Stimulated activated effector memory CD8-positive, alpha-beta T cell treated with anti-CD3 and anti-CD28 coated beads, Interleukin-12 subunit alpha, Interleukin-12 subunit beta, amount 100 ng/mL, for 72 hours (primary cell): ENCODE results near the gene BATF2.
A peak's percentile ranks its signal among the peaks of the same experiment; 100 is the strongest.
"Not testable (repeated sequence)": the region's sequence is repeated elsewhere in the genome, so short reads cannot be mapped to it uniquely, and the experiment has no call there.

Experiments used
- ATAC-seq: fragments of 150-1000 bp; cut with Tn5 transposase; 2 replicates; pipeline ENCODE4 v1.10.0; 2021
- DNase-seq, 2 donors: peaks; one replicate each; pipeline ENCODE4 v3.0.0; 2021 to 2022; ENCODE audit warnings: low spot score in 2 of 2
- H3K27ac Mint-ChIP-seq: one replicate; pipeline ENCODE4 v1.8.0; 2022; ENCODE audit warnings: mild to moderate bottlenecking, mixed read lengths
- H3K36me3 Mint-ChIP-seq: one replicate; pipeline ENCODE4 v1.8.0; 2022; ENCODE audit warnings: mild to moderate bottlenecking, mixed read lengths
- H3K4me1 Mint-ChIP-seq: one replicate; pipeline ENCODE4 v1.8.0; 2022; ENCODE audit warnings: mixed read lengths
- H3K4me3 Mint-ChIP-seq: one replicate; pipeline ENCODE4 v1.8.0; 2022; ENCODE audit warnings: mild to moderate bottlenecking, mixed read lengths
- H3K9me3 Mint-ChIP-seq: one replicate; pipeline ENCODE4 v1.8.0; 2022; ENCODE audit warnings: mixed read lengths

Gene BATF2

DNA sequence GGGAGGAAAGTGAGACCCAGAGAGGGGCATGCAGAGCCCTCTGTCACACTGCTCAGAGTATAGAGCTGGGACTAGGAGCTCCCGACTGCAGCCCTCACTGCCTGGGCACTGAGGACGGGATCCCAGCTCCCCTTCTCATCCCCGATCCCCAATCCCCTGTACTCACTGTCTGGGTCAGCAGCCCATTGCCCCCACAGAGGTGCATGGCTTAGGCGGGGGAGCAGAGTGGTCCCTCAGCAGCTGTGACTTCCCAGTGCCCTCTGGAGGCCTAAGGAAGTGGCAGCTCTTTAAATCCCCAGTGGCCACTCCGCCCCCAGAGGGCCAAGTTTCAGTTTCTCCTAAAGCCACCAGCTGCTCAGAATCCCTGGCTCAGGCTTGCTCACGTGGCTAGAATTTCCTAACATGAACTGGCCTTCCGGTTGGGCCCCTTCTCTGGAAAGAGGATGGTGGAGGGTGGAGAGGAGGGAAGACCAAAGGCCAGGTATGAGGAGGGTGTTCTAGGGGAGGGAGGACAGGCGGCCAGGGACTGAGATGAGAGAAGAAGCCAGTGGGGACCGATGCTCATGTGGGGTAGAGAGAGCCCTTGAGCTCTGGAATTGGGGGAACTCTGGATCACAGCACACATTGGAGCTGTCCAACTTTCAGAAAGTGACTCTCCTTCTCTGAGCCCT is at the start of gene BATF2:
BATF2 (minus strand) TSS at position 262 of the 671 bp plus-strand sequence; CDS start at position 205, 57 bp downstream.
- ATAC-seq (peak; percentile 44), DNase-seq (no peak)
- H3K9me3 Mint-ChIP-seq = no peaks in the 10 kb centered on the region
- peak within 1 kb of the TSS; percentile 58 for H3K27ac Mint-ChIP-seq
- no peaks in the 10 kb centered on the region for H3K36me3 Mint-ChIP-seq
- peak within 1 kb of the TSS; percentile 15 for H3K4me3 Mint-ChIP-seq
- peaks cover 23% of the 10 kb centered on the region for H3K4me1 Mint-ChIP-seq

- ATAC-seq = no peak
- Mint-ChIP-seq H3K27ac (no peak overlapping the region), H3K4me1 (peaks cover 25% of the 10 kb centered on the region), H3K9me3 (no peaks in the 10 kb centered on the region), H3K4me3 (no peak overlapping the region), H3K36me3 (peaks cover 14% of the 10 kb centered on the region)
- no peak for DNase-seq
Measured at GRCh38 chr11:65045728-65046127, 49.0 kb upstream of the BATF2 start.

GRCh38 chr11:65045061-65045460 is 48.3 kb upstream of the BATF2 start:
- DNase-seq = no peak
- H3K4me3 Mint-ChIP-seq = no peak overlapping the region
- ATAC-seq = no peak
- H3K27ac Mint-ChIP-seq = no peak overlapping the region
- no peaks in the 10 kb centered on the region for H3K9me3 Mint-ChIP-seq
- H3K4me1 Mint-ChIP-seq = peaks cover 25% of the 10 kb centered on the region
- H3K36me3 Mint-ChIP-seq = peaks cover 14% of the 10 kb centered on the region

GRCh38 chr11:65043881-65044501 is 47.2 kb upstream of the BATF2 start:
- H3K4me1 Mint-ChIP-seq = peaks cover 25% of the 10 kb centered on the region

DNA sequence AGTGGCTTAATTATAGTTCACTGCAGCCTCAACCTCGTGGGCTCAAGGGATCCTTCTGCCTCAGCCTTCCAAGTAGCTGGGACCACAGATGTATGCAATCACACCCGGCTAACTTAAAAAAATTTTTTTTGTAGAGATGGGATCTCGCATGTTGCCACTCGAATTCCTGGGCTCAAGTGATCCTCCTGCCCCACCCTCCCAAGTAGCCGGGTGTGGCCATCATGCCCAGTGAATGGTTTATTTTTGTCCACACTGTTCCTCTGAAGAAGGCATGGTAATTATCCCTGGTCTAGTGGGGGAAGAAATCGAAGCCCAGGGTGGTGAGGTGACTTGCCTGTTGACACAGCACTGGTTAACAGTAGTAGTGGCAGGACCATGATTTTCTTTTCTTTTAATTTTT is 46.1 kb upstream of the BATF2 start:
- no peak for DNase-seq
- ATAC-seq = no peak
- H3K4me3 Mint-ChIP-seq = peak overlapping the region; percentile 83
- no peak overlapping the region for H3K27ac Mint-ChIP-seq
- H3K4me1 Mint-ChIP-seq = peaks cover 25% of the 10 kb centered on the region
- no peaks in the 10 kb centered on the region for H3K9me3 Mint-ChIP-seq
- H3K36me3 Mint-ChIP-seq = peaks cover 14% of the 10 kb centered on the region

More at GRCh38 chr11:65043881-65044501, 47.2 kb upstream of the BATF2 start:
- Mint-ChIP-seq H3K36me3 (peaks cover 14% of the 10 kb centered on the region), H3K27ac (no peak overlapping the region), H3K9me3 (no peaks in the 10 kb centered on the region), H3K4me3 (no peak overlapping the region)
- no peak for ATAC-seq
- no peak for DNase-seq

DNA sequence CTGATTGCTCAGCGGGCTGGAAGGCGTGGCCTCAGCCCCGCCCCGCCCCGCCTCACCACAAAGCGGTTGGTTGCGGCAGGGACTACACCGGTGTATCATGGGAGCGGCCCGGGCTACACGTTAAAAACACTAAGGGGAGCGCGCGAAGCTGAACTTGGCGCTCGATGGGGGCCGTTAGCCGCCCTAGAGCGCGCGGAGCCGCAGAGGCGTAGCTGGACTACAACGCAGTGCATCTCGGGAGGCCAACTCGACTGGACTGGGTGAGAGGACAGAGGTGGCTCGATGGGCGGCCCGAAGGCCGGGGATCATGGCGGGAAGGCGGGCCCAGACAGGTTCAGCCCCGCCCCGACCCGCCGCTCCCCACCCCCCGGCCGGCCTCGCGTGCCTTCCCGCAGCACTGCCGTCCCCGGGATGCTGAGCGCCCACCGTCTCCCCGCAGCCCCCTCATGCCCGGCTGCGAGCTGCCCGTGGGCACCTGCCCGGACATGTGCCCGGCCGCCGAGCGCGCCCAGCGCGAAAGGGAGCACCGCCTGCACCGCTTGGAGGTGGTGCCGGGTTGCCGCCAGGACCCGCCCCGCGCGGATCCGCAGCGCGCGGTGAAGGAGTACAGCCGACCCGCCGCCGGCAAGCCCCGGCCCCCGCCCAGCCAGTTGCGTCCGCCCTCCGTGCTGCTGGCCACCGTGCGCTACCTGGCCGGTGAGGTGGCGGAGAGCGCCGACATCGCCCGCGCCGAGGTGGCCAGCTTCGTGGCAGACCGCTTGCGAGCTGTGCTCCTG is 44.3 kb upstream of the BATF2 start, which contains the start of gene SAC3D1:
SAC3D1 (plus strand) TSS at position 364 of the 776 bp plus-strand sequence; CDS start at position 447, 83 bp downstream.
- ATAC-seq = peak; percentile 96
- DNase-seq = peak; percentile 83 to 94
- peaks cover 17% of the 10 kb centered on the region for H3K4me1 Mint-ChIP-seq
- H3K36me3 Mint-ChIP-seq = peaks cover 27% of the 10 kb centered on the region
- peak within 1 kb of the TSS; percentile 83 for H3K4me3 Mint-ChIP-seq
- H3K9me3 Mint-ChIP-seq = no peaks in the 10 kb centered on the region
- peak within 1 kb of the TSS; percentile 93 for H3K27ac Mint-ChIP-seq

- peaks cover 17% of the 10 kb centered on the region for H3K4me1 Mint-ChIP-seq
Measured at GRCh38 chr11:65040520-65040846, 43.7 kb upstream of the BATF2 start.

DNA sequence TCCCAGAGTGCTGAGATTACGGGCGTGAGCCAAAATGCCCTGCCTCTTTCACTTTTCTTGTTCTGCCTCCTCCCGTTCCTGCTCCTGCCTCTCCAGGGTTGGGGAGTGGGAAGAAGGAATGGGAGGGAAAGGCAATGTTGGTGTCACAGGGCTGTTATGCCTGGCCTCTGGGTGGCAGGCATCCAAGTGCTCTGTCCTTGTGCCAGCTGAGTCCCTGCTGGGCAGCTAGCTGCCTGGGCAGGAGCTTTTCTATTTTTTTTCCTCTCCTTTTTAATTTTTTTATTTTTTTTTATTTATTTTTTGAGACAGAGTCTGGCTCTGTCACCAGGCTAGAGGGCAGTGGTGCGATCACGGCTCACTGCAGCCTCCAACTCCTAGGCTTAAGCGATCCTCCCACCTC is 40.2 kb upstream of the BATF2 start:
- DNase-seq (no peak), ATAC-seq (no peak)
- peaks cover 31% of the 10 kb centered on the region for H3K36me3 Mint-ChIP-seq
- no peaks in the 10 kb centered on the region for H3K4me1 Mint-ChIP-seq
- H3K9me3 Mint-ChIP-seq = no peaks in the 10 kb centered on the region
- no peak overlapping the region for H3K27ac Mint-ChIP-seq
- H3K4me3 Mint-ChIP-seq = no peak overlapping the region

More at GRCh38 chr11:65040520-65040846, 43.7 kb upstream of the BATF2 start:
- ATAC-seq (no peak), DNase-seq (no peak)
- Mint-ChIP-seq H3K9me3 (no peaks in the 10 kb centered on the region), H3K27ac (peak overlapping the region; percentile 93), H3K4me3 (peak overlapping the region; percentile 83), H3K36me3 (peaks cover 33% of the 10 kb centered on the region)

GRCh38 chr11:65035579-65035978 is 38.8 kb upstream of the BATF2 start:
- H3K4me3 Mint-ChIP-seq = no peak overlapping the region
- ATAC-seq = no peak
- peaks cover 31% of the 10 kb centered on the region for H3K36me3 Mint-ChIP-seq
- no peaks in the 10 kb centered on the region for H3K9me3 Mint-ChIP-seq
- DNase-seq = no peak
- no peak overlapping the region for H3K27ac Mint-ChIP-seq
- H3K4me1 Mint-ChIP-seq = no peaks in the 10 kb centered on the region

DNA sequence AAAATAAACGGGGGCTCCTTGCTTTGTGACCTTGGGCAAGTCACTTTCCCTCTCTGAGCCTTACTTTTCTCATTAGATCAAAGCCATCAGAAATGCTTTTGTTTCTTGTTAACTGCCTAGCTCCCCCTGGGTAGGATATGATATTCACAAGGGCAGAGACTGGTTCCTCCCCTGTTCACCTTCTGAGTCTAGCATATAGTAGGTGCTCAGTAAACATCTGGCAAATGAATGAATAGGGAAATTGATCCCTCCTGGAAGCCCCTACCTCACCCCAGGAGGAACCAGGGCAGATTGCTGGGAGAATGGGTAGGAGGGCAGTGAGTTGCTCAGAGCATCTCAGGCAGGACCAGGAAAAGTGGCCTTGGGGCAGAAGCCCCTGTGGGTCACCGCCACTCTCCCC is 37.7 kb upstream of the BATF2 start:
- Mint-ChIP-seq H3K4me1 (no peaks in the 10 kb centered on the region), H3K27ac (no peak overlapping the region), H3K9me3 (no peaks in the 10 kb centered on the region), H3K36me3 (peaks cover 31% of the 10 kb centered on the region), H3K4me3 (no peak overlapping the region)
- ATAC-seq (no peak), DNase-seq (no peak)

DNA sequence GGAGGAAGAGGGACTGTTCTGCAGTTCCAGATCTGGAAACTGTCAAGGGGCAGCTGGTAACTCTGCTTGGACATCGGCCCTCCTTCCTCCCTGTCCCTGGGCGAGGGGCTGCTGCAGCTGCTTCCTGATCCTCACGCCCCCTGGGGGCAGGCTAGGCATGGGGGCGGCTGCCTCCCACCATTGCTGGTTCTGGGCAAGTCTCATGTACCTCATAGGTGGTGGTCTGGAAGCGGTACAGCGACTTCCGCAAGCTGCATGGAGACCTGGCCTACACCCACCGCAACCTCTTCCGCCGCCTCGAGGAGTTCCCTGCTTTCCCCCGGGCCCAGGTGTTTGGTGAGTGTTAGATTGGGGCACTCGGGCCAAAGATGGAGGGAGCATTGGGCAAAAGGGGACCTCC is 35.4 kb upstream of the BATF2 start:
- no peak overlapping the region for H3K4me3 Mint-ChIP-seq
- no peak for ATAC-seq

GRCh38 chr11:65027213-65028067 is 30.7 kb upstream of the BATF2 start, which contains the start of gene SNX15:
Gene SNX15, plus strand, starts transcription at chr11:65027439. Its CDS starts 99 bp downstream, at chr11:65027538.
- Mint-ChIP-seq H3K27ac (peak within 1 kb of the TSS; percentile 88), H3K4me1 (peaks cover 15% of the 10 kb centered on the region), H3K9me3 (no peaks in the 10 kb centered on the region), H3K36me3 (peaks cover 3% of the 10 kb centered on the region), H3K4me3 (peak within 1 kb of the TSS; percentile 72)
- DNase-seq = peak; percentile 87 to 94
- ATAC-seq = peak; percentile 96

More for the DNA sequence above, 35.4 kb upstream of the BATF2 start:
- no peak for DNase-seq
- Mint-ChIP-seq H3K27ac (no peak overlapping the region), H3K4me1 (peaks cover 9% of the 10 kb centered on the region), H3K36me3 (peaks cover 29% of the 10 kb centered on the region), H3K9me3 (no peaks in the 10 kb centered on the region)

GRCh38 chr11:65026810-65027209 is 30.0 kb upstream of the BATF2 start:
- Mint-ChIP-seq H3K27ac (peak overlapping the region; percentile 88), H3K4me1 (peaks cover 15% of the 10 kb centered on the region), H3K36me3 (no peaks in the 10 kb centered on the region), H3K9me3 (no peaks in the 10 kb centered on the region), H3K4me3 (peak overlapping the region; percentile 72)
- ATAC-seq = no peak
- no peak for DNase-seq

GRCh38 chr11:65023502-65023901 is 26.7 kb upstream of the BATF2 start:
- H3K9me3 Mint-ChIP-seq, H3K4me3 Mint-ChIP-seq, DNase-seq, ATAC-seq: not testable (repeated sequence)
- H3K27ac Mint-ChIP-seq = peak overlapping the region; percentile 52
- peaks cover 15% of the 10 kb centered on the region for H3K4me1 Mint-ChIP-seq
- H3K36me3 Mint-ChIP-seq = peaks cover 20% of the 10 kb centered on the region

DNA sequence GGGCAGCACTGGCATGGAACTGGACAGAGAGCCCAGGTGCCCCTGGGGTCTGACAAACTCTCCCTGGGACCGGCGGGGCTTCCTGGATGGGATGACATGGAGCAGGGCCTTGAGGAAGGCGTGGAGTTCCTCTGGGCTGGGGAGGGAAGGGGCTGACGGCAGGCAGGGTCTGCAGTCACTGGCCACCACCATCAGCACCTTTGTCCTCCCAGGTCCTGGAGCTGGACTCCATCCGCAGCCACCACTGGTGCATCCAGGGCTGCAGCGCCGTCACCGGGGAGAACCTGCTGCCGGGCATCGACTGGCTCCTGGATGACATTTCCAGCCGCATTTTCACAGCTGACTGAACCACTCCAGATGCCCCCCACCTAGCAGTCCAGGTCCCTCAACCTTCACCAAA is 24.7 kb upstream of the BATF2 start:
- no peaks in the 10 kb centered on the region for H3K9me3 Mint-ChIP-seq
- H3K27ac Mint-ChIP-seq = no peak overlapping the region
- ATAC-seq = no peak

More for the DNA sequence above, 24.7 kb upstream of the BATF2 start:
- no peak for DNase-seq
- no peak overlapping the region for H3K4me3 Mint-ChIP-seq
- peaks cover 26% of the 10 kb centered on the region for H3K36me3 Mint-ChIP-seq
- peaks cover 9% of the 10 kb centered on the region for H3K4me1 Mint-ChIP-seq
